ENCODE data around the gene ANGPTL8. TPM values are rescaled to one million over a fixed set of nuclear protein-coding genes. Genes with fewer than 3 reads are reported as not detected.

Gene ANGPTL8
- total RNA-seq, 6 experiments from 2014 or later, result 56.7 to 287 (median 140) TPM

DNA sequence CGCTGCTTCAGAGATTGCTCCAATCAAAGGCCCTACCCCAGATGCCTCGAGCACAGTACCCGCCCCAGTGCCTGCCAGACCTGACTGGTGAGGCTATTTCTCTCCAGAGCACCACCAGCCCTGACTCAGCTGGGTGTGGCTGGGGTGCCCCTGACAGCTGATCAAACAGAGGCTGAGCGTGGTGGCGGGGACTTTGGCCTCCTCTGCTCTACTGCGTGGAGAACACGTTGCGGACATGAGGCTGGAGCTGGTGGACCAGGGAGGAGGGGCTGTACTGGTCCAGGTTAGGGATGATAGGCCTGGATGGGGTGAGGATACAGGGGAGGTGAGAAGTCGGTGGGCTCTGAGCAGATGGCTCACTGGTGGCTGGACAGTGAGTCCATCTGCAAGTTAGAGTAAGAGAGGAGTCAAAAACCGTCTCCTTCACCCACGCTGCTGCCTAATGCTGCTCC lies 26.4 kb downstream of the ANGPTL8 start:
- WGBS (ENCODE audit: insufficient coverage, low coverage, low lambda C conversion rate, missing lambda C conversion rate), result 40% methylated on average over 1 of the region's 11 CpGs
- DNase-seq (peak; percentile 65 to 90 (median 70)), ATAC-seq (peak; percentile 54 to 89 (median 84))
- peak overlapping the region in 1 of 3 donors; percentile 38 for H3K27ac ChIP-seq
- intact Hi-C loops (cut with DNase I), result no loop called here
- H3K36me3 ChIP-seq, result no peaks in the 10 kb centered on the region
- no peaks in the 10 kb centered on the region for H3K27me3 ChIP-seq
- TF ChIP-seq POLR2A (IDR thresholded peaks at IDR 0.05), result peak; percentile 64
- TF ChIP-seq, protein P1, sequence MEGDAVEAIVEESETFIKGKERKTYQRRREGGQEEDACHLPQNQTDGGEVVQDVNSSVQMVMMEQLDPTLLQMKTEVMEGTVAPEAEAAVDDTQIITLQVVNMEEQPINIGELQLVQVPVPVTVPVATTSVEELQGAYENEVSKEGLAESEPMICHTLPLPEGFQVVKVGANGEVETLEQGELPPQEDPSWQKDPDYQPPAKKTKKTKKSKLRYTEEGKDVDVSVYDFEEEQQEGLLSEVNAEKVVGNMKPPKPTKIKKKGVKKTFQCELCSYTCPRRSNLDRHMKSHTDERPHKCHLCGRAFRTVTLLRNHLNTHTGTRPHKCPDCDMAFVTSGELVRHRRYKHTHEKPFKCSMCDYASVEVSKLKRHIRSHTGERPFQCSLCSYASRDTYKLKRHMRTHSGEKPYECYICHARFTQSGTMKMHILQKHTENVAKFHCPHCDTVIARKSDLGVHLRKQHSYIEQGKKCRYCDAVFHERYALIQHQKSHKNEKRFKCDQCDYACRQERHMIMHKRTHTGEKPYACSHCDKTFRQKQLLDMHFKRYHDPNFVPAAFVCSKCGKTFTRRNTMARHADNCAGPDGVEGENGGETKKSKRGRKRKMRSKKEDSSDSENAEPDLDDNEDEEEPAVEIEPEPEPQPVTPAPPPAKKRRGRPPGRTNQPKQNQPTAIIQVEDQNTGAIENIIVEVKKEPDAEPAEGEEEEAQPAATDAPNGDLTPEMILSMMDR (IDR thresholded peaks at IDR 0.05), result no peak
- H3K4me3 ChIP-seq, result no peak overlapping the region
- peaks cover 0 to 8% (median 2%) of the 10 kb centered on the region in 4 donors for H3K4me1 ChIP-seq
- H3K9me3 ChIP-seq, result no peaks in the 10 kb centered on the region

DNA sequence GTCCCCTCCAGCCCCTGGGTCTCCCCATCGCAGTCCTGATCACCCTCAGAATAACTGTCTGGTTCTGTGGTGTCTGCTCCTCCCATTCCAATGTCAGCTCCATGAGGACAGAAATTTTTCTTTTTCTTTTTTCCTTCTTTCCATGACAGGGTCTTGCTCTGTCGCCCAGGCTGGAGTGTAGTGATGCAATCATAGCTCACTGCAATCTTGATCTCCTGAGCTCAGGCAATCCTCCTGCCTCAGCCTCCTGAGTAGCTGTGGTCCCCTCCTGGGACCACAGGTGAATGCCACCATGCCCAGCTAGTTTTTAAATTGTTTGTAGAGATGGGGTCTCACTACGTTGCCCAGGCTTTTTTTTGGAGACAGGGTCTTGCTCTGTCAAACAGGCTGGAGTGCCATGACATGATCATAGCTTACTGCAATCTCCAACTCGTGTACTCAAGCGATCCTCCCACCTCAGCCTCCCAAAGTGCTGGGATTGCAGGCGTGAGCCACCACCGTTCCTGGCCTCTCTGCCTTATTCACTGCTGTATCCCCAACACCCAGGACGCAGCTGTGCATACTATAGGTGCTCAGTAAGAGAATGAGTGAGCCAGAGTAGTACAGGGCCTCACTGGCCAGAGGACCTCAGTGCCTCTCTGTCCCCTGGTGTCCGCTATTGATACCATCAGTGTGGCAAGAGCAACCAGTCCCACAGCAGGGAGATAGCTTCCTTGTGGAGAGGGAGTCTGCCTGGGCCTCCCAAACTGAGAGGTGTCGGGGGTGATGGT lies 28.1 kb downstream of the ANGPTL8 start:
- Histone ChIP-seq H3K4me3 (no peak overlapping the region), H3K4me1 (peaks cover 0 to 7% (median 2%) of the 10 kb centered on the region in 4 donors)
- 80% methylated on average over 4 of the region's 10 CpGs for WGBS (ENCODE audit: insufficient coverage, low coverage, low lambda C conversion rate, missing lambda C conversion rate)

DNA sequence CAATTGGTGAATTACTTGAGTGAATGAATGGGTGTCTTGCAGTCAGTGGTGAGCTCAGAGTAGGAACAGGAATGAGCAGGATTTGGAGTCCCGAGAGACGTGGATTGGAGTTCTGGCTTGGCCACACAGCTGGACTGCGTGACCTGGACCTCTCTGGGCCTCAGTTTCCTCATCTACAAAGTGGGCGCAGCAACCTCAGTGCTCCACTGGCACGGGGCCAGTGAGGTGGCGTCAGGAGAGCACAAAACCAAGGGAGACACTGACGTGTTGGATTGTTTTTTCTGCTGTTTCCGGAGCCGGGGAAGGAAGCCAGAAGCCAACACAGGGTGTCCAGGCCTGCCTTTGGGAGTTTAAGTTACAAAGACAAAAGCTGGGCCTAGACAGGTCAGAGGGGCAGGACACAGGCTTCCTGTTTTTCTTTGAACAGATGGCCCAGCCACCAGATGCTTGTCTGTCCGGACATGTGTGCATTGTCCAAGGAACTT lies 29.4 kb downstream of the ANGPTL8 start:
- peak; percentile 60 to 74 (median 64) for DNase-seq
- H3K4me3 ChIP-seq, result no peak overlapping the region
- H3K27me3 ChIP-seq, result no peaks in the 10 kb centered on the region
- no peaks in the 10 kb centered on the region for H3K9me3 ChIP-seq
- H3K27ac ChIP-seq, result peak overlapping the region in 2 of 3 donors; percentile 24 to 38
- intact Hi-C loops (cut with DNase I), result no loop called here
- TF ChIP-seq, protein P1 (IDR thresholded peaks at IDR 0.05), result no peak
- no peak for TF ChIP-seq POLR2A (IDR thresholded peaks at IDR 0.05)
- H3K36me3 ChIP-seq, result no peaks in the 10 kb centered on the region
- H3K4me1 ChIP-seq, result peaks cover 0 to 5% (median 2%) of the 10 kb centered on the region in 4 donors
- WGBS (ENCODE audit: insufficient coverage, low coverage, low lambda C conversion rate, missing lambda C conversion rate), result no CpG with 5 or more reads among the region's 10 CpGs
- ATAC-seq, result peak; percentile 48 to 70 (median 59)

More for the DNA sequence above, 28.1 kb downstream of the ANGPTL8 start:
- H3K27ac ChIP-seq, result no peak overlapping the region
- DNase-seq (no peak), ATAC-seq (no peak)
- intact Hi-C loops (cut with DNase I), result no loop called here
- H3K9me3 ChIP-seq, result no peaks in the 10 kb centered on the region
- H3K27me3 ChIP-seq, result no peaks in the 10 kb centered on the region
- H3K36me3 ChIP-seq, result no peaks in the 10 kb centered on the region
- no peak for TF ChIP-seq POLR2A (IDR thresholded peaks at IDR 0.05)
- TF ChIP-seq, protein P1 (IDR thresholded peaks at IDR 0.05), result no peak

DNA sequence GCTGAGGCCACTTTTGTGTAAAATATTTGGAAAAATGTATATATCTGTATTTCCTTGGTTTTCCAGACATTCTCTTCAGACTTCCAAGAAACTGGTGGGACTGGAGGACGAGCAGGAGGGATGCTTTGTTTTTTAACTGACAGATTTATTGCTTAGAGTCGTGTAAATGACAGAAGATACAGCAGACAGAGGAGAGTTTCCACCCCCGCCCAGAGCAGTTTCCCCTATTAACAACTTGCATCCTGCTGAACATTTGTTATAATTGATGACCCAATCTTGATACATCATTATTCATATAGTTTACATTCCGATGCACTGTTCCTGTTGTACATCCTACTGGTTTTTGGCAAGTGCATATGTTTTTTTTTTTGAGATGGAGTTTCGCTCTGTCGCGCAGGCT lies 30.0 kb downstream of the ANGPTL8 start:
- WGBS (ENCODE audit: insufficient coverage, low coverage, low lambda C conversion rate, missing lambda C conversion rate), result 56% methylated on average over 6 of the region's 7 CpGs
- intact Hi-C loops (cut with DNase I), result no loop called here
- peak overlapping the region in 1 of 3 donors; percentile 38 for H3K27ac ChIP-seq

More for the DNA sequence above, 30.0 kb downstream of the ANGPTL8 start:
- no peaks in the 10 kb centered on the region for H3K9me3 ChIP-seq
- H3K27me3 ChIP-seq, result no peaks in the 10 kb centered on the region
- peaks cover 0 to 5% (median 2%) of the 10 kb centered on the region in 4 donors for H3K4me1 ChIP-seq
- ATAC-seq (peak in 3 of 4 donors; percentile 6 to 30 (median 9)), DNase-seq (no peak)
- TF ChIP-seq POLR2A (IDR thresholded peaks at IDR 0.05), result no peak
- TF ChIP-seq, protein P1 (IDR thresholded peaks at IDR 0.05), result no peak
- H3K4me3 ChIP-seq, result no peak overlapping the region
- H3K36me3 ChIP-seq, result no peaks in the 10 kb centered on the region
